LHCN-M2 (cell line): Measurements from ENCODE around the gene PRTN3. TPM values are rescaled to one million over a fixed set of nuclear protein-coding genes. Genes with fewer than 3 reads are reported as not detected.
"Not testable (repeated sequence)": the region's sequence is repeated elsewhere in the genome, so short reads cannot be mapped to it uniquely, and the experiment has no call there.

Experiments
- DNase-seq: peaks from one replicate; pipeline ENCODE4 v3.0.0-alpha.2; 2012; ENCODE audit warnings: low read depth
- total RNA-seq: library from RNA; depleted of rRNA; stranded (reverse); fragments of >200 nt; gene quantifications from 2 replicates; pipeline ENCODE4 v1.2.3, GENCODE V29; 2014

PRTN3 gene
- total RNA-seq, 1 experiment from 2014 or later, result not detected

DNA sequence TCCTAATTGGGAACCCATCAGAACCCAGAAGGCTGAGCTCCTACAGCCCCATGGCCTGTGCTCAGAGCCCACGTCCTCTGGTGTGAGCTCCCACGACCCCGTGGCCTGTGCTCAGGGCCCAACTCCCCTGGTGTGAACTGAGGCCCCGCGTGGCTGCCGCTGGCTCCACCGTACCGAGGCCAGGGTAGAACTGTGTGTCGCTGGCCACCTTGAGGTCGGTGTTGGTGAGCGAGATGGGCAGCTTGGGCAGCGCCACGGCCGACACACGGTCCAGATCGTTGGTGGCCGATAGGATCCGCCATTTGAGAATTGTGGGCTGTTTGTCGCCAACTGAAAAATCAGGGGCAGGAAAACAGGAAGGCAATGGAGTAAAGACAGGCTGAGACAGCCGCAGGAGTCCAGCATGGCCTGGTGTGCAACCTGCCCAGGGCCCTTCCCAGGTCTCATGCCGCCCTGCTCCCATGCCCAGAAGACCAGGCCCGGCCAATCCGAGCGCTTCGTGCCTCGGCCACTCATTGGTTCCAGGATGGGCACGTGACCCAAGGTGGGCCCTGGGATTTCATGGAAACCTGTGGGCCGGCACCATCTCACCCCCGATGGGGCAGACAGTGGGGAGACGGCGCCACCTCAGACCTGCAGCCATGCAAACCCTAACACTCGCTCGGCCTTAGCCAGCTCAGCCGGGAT is 40.7 kb downstream of the PRTN3 start:
- DNase-seq, result no peak

DNA sequence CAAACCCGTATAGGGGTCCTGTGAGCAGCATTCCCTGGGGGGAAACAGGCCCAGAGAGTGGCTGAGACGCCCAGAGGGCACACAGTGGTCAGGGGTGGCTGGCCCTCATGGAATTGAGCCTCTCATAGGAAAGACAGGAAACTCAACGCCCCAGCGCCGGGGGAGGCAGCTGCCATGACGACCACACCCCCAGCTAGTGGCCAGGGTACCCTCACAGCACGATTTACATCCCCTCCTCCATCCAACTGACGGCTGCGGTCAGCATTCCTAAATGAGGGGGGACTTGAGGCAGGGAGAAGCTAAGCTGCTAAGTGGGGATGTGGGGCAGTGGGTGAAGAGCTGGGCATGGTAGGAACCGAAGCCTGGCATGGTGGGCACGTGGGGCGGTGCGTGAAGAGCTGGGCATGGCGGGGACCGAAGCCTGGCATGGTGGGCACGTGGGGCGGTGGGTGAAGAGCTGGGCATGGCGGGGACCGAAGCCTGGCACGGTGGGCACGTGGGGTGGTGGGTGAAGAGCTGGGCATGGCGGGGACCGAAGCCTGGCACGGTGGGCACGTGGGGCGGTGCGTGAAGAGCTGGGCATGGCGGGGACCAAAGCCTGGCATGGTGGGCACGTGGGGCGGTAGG is 42.2 kb downstream of the PRTN3 start:
- DNase-seq, result no peak

DNA sequence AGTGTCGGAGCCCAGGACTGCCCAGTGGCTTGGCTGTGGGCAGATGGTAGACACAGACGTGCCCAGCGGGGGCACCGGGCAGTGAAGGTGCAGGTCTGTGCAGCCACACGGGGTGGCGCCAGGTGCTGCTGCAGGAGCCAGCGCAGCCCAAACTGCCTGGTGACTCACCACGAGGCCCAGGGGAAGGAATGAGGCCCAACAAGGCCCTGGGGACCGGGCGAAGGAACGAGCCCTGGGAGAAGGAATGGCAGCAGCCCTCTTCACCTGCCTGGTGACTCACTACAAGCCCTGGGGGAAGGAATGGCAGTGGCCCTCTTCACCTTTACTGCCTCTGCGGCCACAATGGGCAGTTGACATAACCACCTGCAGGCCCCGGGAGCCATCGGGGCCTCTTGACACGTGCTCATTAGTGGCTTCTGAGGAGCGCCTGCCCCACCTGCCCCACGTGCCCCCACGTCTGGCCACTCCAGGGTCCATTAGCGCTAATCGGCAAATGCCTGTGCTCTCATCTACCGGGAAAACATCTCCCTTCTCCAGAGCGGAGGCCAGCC is 42.9 kb downstream of the PRTN3 start:
- no peak for DNase-seq

DNA sequence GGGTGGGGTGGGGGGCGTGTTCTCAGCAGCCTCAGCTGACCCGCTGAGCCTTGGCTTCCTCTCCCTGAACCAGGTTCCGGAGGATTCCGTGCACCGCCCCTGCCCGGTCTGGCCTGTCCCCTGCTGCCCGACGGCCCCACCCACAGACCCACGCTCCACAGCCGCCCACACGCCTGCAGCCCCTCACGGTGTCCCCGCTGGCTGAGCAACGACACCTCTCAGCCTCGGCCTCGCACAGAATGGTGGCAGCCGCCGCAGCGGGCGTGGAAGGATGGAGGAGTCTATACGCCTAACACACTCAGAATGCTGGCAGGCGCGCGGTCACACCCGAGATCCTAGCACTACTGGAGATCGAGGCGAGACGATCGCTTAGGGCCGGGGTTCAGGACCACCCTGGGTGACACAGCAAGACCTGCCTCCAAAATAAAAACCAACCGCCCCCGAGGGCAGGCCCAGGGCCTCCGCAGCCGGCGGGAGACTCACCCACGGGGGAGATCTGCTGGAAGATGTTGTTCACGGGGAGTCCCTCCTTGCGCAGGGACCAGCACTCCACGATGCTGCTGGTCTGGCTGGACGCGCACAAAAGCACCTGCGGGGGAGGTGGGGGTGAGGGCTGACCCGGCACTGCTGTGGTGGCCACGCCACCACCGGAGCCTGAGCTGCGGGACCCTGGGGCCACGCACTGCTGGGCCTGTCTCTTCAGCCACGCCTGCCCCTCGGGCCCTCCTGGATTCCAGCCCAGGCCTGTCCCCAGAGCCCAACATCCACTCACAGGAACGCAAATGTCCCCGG is 43.8 kb downstream of the PRTN3 start:
- no peak for DNase-seq

DNA sequence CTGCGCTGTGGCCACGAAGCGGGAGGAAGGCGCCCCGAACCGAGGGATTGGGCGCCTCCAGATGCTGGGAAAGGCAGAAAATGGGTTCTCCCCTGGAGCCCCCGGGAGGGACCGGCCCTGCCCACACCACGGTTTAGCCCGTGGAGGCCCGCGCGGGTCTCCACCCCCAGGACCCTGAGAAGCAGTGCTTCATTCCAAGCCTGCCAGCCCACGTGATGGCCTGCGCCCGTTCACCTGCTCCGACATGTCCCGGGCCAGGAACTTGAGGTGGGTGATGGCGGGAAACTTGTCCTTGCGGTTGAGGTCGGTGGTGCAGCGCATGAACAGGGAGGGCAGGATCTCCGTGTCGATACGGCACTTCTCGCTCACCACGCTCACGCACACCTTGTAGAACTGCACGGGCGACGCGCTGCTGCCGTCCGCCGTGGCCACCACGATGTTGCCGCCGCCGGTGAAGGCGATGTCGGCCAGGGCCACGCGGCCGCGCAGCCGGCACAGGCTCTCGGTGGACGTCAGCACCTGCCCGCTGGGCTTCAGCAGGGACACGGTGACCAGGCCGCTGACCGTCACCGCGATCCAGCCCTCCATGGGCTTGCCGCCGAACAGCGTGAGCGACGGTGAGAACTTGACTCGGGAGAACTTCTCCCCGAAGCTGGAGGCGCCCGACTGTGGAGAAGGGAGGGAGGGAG is 44.9 kb downstream of the PRTN3 start:
- DNase-seq, result no peak

DNA sequence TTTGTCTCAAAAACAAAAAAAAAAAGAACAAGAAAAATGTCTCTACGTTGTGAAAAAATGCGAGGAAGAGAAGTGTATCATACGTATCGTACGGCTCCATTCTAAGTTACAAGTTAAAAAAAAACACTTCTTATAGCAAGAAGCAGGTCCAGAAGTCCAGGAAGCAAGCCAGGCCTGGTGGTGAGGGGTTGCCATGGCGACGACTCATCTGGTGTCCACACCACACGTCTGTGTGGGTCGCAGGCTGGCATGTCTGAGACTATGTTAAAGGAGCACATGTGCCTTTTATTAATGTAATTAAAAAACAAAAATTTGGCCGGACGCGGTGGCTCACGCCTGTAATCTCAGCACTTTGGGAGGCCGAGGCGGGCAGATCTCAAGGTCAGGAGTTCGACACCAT is 46.3 kb downstream of the PRTN3 start:
- DNase-seq, result peak; percentile 60

DNA sequence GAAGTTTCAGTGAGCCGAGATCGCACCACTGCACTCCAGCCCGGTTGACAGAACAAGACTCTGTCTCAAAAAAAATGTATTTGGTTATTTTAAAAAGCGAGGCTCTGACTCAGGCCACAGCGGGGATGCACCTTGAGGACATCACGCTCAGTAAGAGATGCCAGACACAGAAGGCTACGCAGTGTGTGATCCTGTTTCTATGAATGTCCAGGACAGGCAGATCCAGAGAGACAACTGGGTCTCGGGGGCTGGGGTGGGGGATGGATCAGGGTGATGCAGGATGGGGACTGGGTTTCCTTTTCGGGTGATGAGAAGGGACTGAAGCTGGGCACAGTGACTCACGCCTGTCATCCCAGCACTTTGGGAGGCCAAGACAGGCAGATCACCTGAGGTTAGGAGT is 46.8 kb downstream of the PRTN3 start:
- DNase-seq, result no peak

DNA sequence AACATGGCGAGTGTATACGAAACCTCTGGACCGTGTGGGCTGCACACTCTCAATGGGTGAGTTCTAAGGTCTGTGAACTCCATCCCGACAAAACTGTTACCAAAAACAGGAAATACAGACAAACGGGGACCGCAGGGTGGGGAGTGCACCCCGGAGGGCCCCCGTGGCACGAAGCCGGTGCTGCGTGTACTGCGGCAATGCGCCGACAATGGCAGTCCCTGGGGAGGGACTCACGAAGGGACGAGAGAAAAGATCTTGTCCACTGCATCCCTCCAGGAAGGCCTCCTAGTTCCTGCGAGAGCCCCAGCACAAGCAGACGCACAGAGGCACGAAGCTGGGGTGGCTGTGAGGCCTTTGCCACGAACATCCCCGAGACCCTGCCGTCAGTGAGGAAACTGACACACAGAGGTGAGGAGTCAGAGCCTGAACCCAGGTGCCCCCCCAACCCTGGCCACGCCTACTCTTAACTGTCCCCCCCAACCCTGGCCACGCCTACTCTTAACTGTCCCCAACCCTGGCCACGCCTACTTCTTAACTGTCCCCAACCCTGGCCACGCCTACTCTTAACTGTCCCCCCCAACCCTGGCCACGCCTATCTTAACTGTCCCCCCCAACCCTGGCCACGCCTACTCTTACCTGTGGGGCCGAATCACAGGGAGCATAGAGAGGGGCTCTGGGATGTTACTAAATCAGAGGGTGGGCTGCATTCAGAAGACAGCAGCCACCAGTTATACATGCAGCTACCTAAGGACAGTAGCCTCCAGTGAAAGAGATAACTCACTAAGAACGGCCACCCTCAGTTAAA is 48.0 kb downstream of the PRTN3 start:
- DNase-seq, result no peak

DNA sequence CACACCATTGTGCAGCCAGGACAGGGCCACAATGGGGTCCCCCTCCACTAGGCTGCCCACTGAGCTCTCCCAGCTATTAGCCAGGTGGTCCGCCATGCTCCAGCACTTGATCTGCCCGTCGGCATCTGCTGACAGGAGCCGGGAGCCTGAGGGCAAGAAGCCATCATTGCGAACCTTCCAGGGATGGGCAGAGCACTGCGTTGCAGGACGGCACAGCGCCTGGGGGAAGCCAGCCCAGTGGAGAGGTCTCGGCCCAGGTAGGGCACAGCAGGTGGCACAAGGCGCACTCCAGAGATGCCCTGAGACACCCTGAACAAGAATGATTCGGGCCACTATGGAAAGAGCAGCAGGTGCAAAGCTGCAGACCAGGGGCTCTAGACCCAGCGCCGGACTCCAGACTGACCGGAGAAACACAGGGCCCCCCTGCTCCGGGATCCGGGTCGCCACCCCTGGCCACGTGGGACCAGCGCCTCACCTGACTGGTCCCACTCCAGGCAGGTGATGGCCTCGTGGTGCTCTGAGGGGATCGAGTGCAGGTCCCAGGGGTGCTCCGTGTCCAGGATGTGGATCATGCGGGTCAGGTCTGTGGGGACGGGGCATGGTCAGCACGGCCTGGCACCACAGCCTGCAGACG is 49.0 kb downstream of the PRTN3 start:
- DNase-seq, result no peak

DNA sequence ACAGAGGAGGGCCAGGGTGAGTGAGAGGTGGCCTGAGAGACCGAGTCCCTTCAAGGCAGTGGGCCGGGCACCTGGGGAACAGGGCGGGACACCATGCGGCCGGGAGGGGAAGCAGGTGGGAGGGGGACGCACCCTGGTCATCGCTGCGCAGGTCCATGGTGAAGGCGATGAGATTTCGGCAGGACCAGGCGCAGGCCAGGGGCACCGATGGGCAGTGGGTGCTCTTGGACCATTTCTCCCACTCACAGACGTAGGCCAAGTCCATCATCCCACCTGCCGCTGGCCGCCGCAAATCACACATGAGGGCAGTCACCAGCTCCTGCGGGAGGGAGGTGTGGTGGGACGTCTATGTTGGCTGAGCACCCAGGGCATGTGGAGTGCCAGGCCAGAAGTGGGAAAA is 50.0 kb downstream of the PRTN3 start:
- DNase-seq, result no peak

DNA sequence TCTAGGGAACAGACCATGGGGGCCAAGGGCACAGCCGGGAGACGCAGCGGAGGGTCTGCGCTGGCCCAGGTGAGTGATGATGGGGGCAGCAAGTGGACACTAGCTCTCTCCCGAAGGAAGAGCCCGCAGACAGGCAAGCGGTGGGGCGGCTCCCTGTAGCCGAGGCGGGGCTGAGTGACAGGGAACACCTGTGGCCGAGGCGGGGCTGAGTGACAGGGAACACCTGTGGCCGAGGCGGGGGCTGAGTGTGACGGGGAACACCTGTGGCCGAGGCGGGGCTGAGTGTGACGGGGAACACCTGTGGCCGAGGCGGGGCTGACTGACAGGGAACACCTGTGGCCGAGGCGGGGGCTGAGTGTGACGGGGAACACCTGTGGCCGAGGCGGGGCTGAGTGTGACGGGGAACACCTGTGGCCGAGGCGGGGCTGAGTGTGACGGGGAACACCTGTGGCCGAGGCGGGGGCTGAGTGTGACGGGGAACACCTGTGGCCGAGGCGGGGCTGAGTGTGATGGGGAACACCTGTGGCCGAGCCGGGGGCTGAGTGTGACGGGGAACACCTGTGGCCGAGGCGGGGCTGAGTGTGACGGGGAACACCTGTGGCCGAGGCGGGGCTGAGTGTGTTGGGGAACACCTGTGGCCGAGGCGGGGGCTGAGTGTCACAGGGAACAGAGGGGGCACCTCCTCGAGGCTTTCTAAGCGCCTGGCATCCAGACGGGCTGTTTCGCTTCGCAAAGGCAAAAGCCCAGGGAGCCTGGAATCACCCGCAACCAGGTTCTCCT is 50.8 kb downstream of the PRTN3 start:
- not testable (repeated sequence) for DNase-seq

DNA sequence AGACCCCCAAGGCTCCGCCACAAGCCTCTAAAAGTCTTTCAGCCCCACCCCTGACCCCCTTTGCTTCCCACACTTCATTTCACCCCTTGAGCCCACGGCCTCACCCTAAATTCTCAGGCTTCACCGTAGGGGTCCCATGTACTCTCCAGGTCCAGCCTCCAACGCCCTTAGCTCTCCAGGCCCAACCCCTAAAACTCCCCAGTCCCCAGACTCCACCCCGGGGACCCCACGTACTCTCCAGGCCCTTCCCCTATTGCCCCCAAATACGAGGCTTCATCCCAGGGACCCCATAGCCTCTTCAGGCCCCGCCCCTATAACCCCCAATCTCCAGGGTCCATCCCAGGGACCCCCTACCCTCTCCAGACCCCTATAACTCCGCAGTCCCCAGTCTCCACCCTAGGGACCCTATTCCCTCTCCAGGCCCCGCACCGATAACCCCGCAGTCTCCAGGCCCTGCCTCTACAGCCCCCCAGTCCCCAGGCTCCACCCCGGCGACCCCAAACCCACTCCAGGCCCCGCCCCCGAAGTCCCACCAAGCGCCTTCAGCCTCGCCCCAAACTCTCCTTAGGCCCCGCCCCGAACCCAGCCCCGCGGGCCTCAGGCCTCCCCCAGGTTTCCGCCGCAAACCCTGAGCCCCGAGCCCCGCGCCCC is 51.6 kb downstream of the PRTN3 start:
- no peak for DNase-seq

DNA sequence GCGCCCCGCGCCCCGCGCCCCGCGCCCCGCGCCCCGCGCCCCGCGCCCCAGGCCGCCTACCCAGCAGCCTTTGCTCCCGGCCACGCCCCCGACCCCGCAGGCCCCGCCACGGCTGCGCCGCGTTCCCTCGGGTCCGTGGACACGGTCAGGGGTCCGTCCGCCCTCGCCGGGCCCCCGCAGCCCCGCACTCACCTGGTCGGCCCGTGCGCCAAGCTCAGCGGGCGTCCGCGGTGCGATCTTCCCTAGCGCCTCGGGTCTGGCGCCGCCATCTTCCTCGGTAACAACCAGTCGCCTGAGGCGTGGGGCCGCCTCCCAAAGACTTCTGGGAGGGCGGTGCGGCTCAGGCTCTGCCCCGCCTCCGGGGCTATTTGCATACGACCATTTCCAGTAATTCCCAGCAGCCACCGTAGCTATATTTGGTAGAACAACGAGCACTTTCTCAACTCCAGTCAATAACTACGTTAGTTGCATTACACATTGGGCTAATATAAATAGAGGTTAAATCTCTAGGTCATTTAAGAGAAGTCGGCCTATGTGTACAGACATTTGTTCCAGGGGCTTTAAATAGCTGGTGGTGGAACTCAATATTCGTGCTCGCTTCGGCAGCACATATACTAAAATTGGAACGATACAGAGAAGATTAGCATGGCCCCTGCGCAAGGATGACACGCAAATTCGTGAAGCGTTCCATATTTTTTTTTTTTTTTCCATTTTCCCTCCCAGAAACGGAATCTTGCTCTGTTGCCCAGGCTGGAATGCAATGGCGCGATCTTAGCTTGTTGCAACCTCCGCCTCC is 52.3 kb downstream of the PRTN3 start, which contains the start of the genes MED16 and RNU6-9:
Gene MED16, minus strand, starts transcription at position 294 of the 796 bp plus-strand sequence. CDS start 2,056 bp downstream, outside the sequence.
Gene RNU6-9, plus strand, starts transcription at position 591 of the 796 bp plus-strand sequence.
- peak; percentile 85 for DNase-seq

DNA sequence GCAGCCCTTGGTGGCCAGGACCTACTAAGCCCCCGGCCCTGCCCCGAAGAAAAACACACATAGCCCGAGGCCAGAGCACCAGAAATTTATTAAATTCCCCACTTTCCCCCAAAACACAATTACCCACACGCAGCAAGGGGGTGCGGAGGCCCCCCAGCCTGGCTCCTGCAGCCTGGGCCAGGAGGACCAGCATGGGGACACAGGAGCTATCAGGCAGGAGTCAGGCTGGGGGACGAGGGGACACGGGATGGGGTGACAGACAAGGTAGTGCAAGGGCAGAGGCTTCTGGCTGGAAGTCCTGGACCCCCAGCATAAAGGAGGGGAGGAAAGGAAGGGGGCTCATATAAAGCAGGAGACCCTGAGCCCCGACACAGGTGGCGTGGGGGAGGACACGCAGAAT is 55.6 kb downstream of the PRTN3 start:
- DNase-seq, result no peak

DNA sequence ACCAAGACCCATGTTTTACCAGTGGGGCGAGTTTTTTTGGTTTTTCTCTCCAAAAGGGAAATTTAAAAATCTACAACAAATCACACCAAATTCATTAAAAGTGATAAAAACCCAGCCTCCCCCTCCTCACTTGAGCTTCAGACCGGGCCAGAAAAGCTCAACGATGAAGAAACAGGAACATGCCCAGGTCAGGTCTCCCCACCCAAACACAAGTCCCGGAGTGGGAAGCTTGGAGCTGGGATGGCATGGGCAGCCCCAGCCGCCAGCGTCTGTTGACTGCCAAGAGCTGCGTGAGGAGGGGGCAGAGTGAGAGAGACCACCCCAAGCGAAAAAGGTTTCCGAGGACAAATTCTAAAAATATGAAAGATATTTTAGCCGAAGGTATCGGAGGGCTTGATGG is 56.2 kb downstream of the PRTN3 start:
- no peak for DNase-seq

DNA sequence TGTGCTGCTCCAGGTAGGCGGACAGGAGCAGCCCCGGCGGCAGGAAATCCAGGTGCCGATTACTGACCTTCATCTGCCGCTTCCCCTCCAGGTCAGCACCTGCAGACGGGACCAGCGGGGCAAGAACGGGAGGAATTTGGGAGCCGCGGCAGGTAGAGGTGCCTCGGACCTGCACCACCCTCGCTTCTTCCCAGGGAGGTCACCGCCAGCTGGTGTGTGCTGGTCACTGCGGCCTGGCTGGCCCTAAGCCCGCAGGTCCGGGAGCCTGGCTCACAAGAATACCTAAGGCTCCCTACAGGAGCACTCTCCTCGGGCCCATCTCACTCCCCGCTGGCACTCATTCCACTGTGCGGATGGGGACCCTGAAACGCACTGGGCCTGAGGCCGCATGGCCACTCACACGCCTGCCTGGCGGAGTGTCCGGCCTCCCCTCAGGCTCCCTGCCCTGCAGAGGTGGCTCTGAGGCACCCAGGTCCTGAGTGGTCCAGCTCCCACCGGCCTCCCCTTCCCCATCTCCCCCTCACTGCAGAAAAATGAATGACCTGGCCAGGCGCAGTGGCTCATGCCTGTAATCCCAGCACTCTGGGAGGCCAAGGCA is 56.7 kb downstream of the PRTN3 start:
- DNase-seq, result no peak
